ENCODE results near the gene KLRF1.
A peak's percentile ranks its signal among the peaks of the same experiment; 100 is the strongest.

The KLRF1 gene

GRCh38 chr12:9808504-9808903, 18.8 kb upstream of the KLRF1 start:
- DNase-seq (ENCODE audit: low spot score): no peak

- DNase-seq (ENCODE audit: low spot score): no peak
Measured at GRCh38 chr12:9809338-9809737, 17.9 kb upstream of the KLRF1 start.

GRCh38 chr12:9809866-9810265, 17.4 kb upstream of the KLRF1 start:
- no peak for DNase-seq (ENCODE audit: low spot score)

GRCh38 chr12:9810671-9811070, 16.6 kb upstream of the KLRF1 start:
- DNase-seq (ENCODE audit: low spot score): no peak

- DNase-seq (ENCODE audit: low spot score): no peak
Measured at GRCh38 chr12:9811621-9812020, 15.7 kb upstream of the KLRF1 start.

- peak; percentile 26 for DNase-seq (ENCODE audit: low spot score)
Measured at GRCh38 chr12:9813821-9814798, 13.2 kb upstream of the KLRF1 start.

GRCh38 chr12:9820281-9820930, 6.9 kb upstream of the KLRF1 start:
- no peak for DNase-seq (ENCODE audit: low spot score)

- no peak for DNase-seq (ENCODE audit: low spot score)
Measured at GRCh38 chr12:9829483-9829882, 2.2 kb downstream of the KLRF1 start.

- no peak for DNase-seq (ENCODE audit: low spot score)
Measured at GRCh38 chr12:9829982-9830381, 2.7 kb downstream of the KLRF1 start.

- no peak for DNase-seq (ENCODE audit: low spot score)
Measured at GRCh38 chr12:9831720-9832119, 4.4 kb downstream of the KLRF1 start.

GRCh38 chr12:9843407-9843806, 16.1 kb downstream of the KLRF1 start:
- no peak for DNase-seq (ENCODE audit: low spot score)

- no peak for DNase-seq (ENCODE audit: low spot score)
Measured at GRCh38 chr12:9848899-9849298, 21.6 kb downstream of the KLRF1 start.

GRCh38 chr12:9851050-9851449, 23.8 kb downstream of the KLRF1 start:
- no peak for DNase-seq (ENCODE audit: low spot score)

- DNase-seq (ENCODE audit: low spot score): no peak
Measured at GRCh38 chr12:9851927-9852326, 24.6 kb downstream of the KLRF1 start.

- no peak for DNase-seq (ENCODE audit: low spot score)
Measured at GRCh38 chr12:9856151-9856550, 28.9 kb downstream of the KLRF1 start.

- no peak for DNase-seq (ENCODE audit: low spot score)
Measured at GRCh38 chr12:9856894-9857293, 29.6 kb downstream of the KLRF1 start.

GRCh38 chr12:9858135-9858534, 30.9 kb downstream of the KLRF1 start:
- no peak for DNase-seq (ENCODE audit: low spot score)

- no peak for DNase-seq (ENCODE audit: low spot score)
Measured at GRCh38 chr12:9864913-9865675, 37.8 kb downstream of the KLRF1 start.

- DNase-seq (ENCODE audit: low spot score): no peak
Measured at GRCh38 chr12:9866860-9867269, 39.6 kb downstream of the KLRF1 start.

GRCh38 chr12:9867531-9867930, 40.2 kb downstream of the KLRF1 start:
- no peak for DNase-seq (ENCODE audit: low spot score)

GRCh38 chr12:9868311-9868801, 41.1 kb downstream of the KLRF1 start:
- no peak for DNase-seq (ENCODE audit: low spot score)

GRCh38 chr12:9868951-9869306, 41.6 kb downstream of the KLRF1 start:
- DNase-seq (ENCODE audit: low spot score): no peak

Measured in SK-N-DZ (cell line).